ENCODE data around the gene SCN11A.

GRCh38 chr3:39056151-39056550, 4.4 kb upstream of the SCN11A start:
- TF ChIP-seq CTCF (IDR thresholded peaks at IDR 0.05; ENCODE audit: borderline replicate concordance, extremely low read depth, low read length, poor library complexity, severe bottlenecking) (no peak), EZH2 (IDR thresholded peaks at IDR 0.05; ENCODE audit: borderline replicate concordance, low read depth, low read length, severe bottlenecking) (no peak)
